PC-9 (cell line): ENCODE measurements around the gene FGF1.

Source experiments
- EZH2 ChIP-seq: fragments of 200-600 bp; sonication (generic); IDR thresholded peaks from 2 replicates; pipeline ENCODE4 v1.8.0; 2017; ENCODE audit warnings: antibody characterized with exemption, low read depth
- TF ChIP-seq, protein P1 (sequence below): fragments of 200-600 bp; sonication (generic); conservative IDR thresholded peaks from 2 replicates; pipeline ENCODE4 v1.6.1; 2017; ENCODE audit warnings: mixed run types, antibody characterized with exemption, mild to moderate bottlenecking, moderate library complexity

DNA sequence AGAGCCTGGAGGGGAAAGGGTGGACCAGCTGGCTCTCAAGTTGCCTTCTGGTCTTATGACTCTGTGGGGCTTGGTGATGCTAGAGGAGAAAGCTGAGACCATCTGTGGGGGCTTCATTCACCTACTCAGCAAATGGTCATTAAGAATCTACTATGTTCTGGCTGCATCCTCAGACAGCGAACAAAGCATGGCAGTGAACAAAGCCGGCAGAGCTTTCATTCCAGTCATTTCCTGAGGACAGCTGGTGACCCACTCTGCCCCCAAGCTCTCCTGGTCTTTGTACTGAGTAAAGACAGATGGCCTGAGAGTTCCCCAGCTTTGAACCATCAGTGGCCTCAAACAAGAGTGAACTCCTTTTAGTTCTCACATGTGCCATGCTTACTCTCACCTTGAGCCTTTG is 48.0 kb downstream of the FGF1 start:
- TF ChIP-seq, protein P1, sequence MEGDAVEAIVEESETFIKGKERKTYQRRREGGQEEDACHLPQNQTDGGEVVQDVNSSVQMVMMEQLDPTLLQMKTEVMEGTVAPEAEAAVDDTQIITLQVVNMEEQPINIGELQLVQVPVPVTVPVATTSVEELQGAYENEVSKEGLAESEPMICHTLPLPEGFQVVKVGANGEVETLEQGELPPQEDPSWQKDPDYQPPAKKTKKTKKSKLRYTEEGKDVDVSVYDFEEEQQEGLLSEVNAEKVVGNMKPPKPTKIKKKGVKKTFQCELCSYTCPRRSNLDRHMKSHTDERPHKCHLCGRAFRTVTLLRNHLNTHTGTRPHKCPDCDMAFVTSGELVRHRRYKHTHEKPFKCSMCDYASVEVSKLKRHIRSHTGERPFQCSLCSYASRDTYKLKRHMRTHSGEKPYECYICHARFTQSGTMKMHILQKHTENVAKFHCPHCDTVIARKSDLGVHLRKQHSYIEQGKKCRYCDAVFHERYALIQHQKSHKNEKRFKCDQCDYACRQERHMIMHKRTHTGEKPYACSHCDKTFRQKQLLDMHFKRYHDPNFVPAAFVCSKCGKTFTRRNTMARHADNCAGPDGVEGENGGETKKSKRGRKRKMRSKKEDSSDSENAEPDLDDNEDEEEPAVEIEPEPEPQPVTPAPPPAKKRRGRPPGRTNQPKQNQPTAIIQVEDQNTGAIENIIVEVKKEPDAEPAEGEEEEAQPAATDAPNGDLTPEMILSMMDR, result no peak
- TF ChIP-seq EZH2, result no peak
